Activated naive CD4-positive, alpha-beta T cell treated with anti-CD3 and anti-CD28 coated beads for 36 hours (primary cell): ENCODE results near the gene TROAP. TPM values are rescaled to one million over a fixed set of nuclear protein-coding genes. Genes with fewer than 3 reads are reported as not detected.
A peak's percentile ranks its signal among the peaks of the same experiment; 100 is the strongest.
"Not testable (repeated sequence)": the region's sequence is repeated elsewhere in the genome, so short reads cannot be mapped to it uniquely, and the experiment has no call there.

Source experiments
- CTCF ChIA-PET: fragments of 350-600 bp; sonication (Branson Sonifier 250); formaldehyde crosslinking; loops from one replicate; lab custom pipeline; 2021; ENCODE audit warnings: antibody characterized with exemption; lab: Charles Lee
- DNase-seq: peaks from one replicate; pipeline ENCODE4 v3.0.0-alpha.2; 2020
- H3K27ac Mint-ChIP-seq: one replicate; pipeline ENCODE4 v1.8.0; 2021; ENCODE audit warnings: mild to moderate bottlenecking, mixed read lengths
- H3K27me3 Mint-ChIP-seq: one replicate; pipeline ENCODE4 v1.8.0; 2021; ENCODE audit warnings: low read depth, mixed read lengths
- H3K36me3 Mint-ChIP-seq: one replicate; pipeline ENCODE4 v1.8.0; 2021; ENCODE audit warnings: low read depth, mixed read lengths
- H3K4me1 Mint-ChIP-seq: one replicate; pipeline ENCODE4 v1.8.0; 2021; ENCODE audit warnings: low read depth, mixed read lengths
- H3K4me3 Mint-ChIP-seq: one replicate; pipeline ENCODE4 v1.8.0; 2021; ENCODE audit warnings: mild to moderate bottlenecking, moderate library complexity, mixed read lengths
- H3K9me3 Mint-ChIP-seq: one replicate; pipeline ENCODE4 v1.8.0; 2021; ENCODE audit warnings: mixed read lengths
- intact Hi-C: fragments of 100-400 bp; cut with micrococcal nuclease; formaldehyde crosslinking; loops from one replicate; pipeline ENCODE4 v1.15.1; 2023
- total RNA-seq, 2 experiments: library from RNA; stranded (reverse); gene quantifications; one replicate each; pipeline ENCODE4 v1.2.3, GENCODE V29; 2021

Gene TROAP
- total RNA-seq, 2 experiments from 2014 or later: 67.4 to 68.8 TPM

- CTCF ChIA-PET: interaction anchor here (0.8 to 1.2 kb wide), 2 partner anchors 15 to 27 kb away, joined by 3 read pairs; no protein-coding TSS in a partner anchor
- peak overlapping the region; percentile 24 for H3K4me3 Mint-ChIP-seq
- intact Hi-C loops, H3K27ac Mint-ChIP-seq, H3K9me3 Mint-ChIP-seq, DNase-seq, H3K27me3 Mint-ChIP-seq: not testable (repeated sequence)
- peaks cover 10% of the 10 kb centered on the region for H3K36me3 Mint-ChIP-seq
- H3K4me1 Mint-ChIP-seq: peaks cover 17% of the 10 kb centered on the region
Observed at GRCh38 chr12:49320411-49321103, 2.5 kb upstream of the TROAP start.

- Mint-ChIP-seq H3K36me3 (peaks cover 13% of the 10 kb centered on the region), H3K27ac (peak overlapping the region; percentile 91), H3K27me3 (no peaks in the 10 kb centered on the region), H3K4me3 (peak overlapping the region; percentile 98), H3K9me3 (no peaks in the 10 kb centered on the region), H3K4me1 (peaks cover 17% of the 10 kb centered on the region)
- CTCF ChIA-PET: interaction anchor here (0.7 to 3.9 kb wide), 8 partner anchors 11 to 259 kb away, joined by 3 to 29 read pairs (median 4); partner anchors contain the start of gene PRPH
- DNase-seq: no peak
- intact Hi-C loops: loop anchor here (1.0 to 2.0 kb wide), 6 partner anchors 20 to 418 kb away; partner anchors contain the start of genes PRPF40B, SPATS2 and TMBIM6
Observed at GRCh38 chr12:49322367-49322707, 718 bp upstream of the TROAP start.

- peaks cover 17% of the 10 kb centered on the region for H3K4me1 Mint-ChIP-seq
- H3K27ac Mint-ChIP-seq: peak overlapping the region; percentile 91
- peak overlapping the region; percentile 98 for H3K4me3 Mint-ChIP-seq
- intact Hi-C loops: loop anchor here (1.0 to 2.0 kb wide), 5 partner anchors 14 to 417 kb away; partner anchors contain the start of genes C1QL4, TMBIM6, TUBA1A and TUBA1C
- H3K36me3 Mint-ChIP-seq: peaks cover 17% of the 10 kb centered on the region
- no peaks in the 10 kb centered on the region for H3K9me3 Mint-ChIP-seq
- no peak for DNase-seq
- H3K27me3 Mint-ChIP-seq: no peaks in the 10 kb centered on the region
- CTCF ChIA-PET: interaction anchor here (1.0 to 3.9 kb wide), 8 partner anchors 13 to 191 kb away, joined by 3 to 29 read pairs (median 4); partner anchors contain the start of gene C1QL4
Observed at GRCh38 chr12:49323524-49324097, 556 bp downstream of the TROAP start.

GRCh38 chr12:49325606-49326005 is 2.6 kb downstream of the TROAP start:
- no peak overlapping the region for H3K4me3 Mint-ChIP-seq
- peaks cover 17% of the 10 kb centered on the region for H3K4me1 Mint-ChIP-seq
- H3K9me3 Mint-ChIP-seq: no peaks in the 10 kb centered on the region
- H3K27me3 Mint-ChIP-seq: no peaks in the 10 kb centered on the region
- CTCF ChIA-PET: interaction anchor here (1.0 to 1.3 kb wide), 4 partner anchors 22 to 103 kb away, joined by 3 to 7 read pairs (median 5); no protein-coding TSS in a partner anchor
- no peak for DNase-seq
- peaks cover 26% of the 10 kb centered on the region for H3K36me3 Mint-ChIP-seq
- no peak overlapping the region for H3K27ac Mint-ChIP-seq
- intact Hi-C loops: no loop called here

- Mint-ChIP-seq H3K27ac (no peak overlapping the region), H3K4me1 (peaks cover 2% of the 10 kb centered on the region), H3K27me3 (peaks cover 12% of the 10 kb centered on the region), H3K36me3 (peaks cover 40% of the 10 kb centered on the region), H3K9me3 (no peaks in the 10 kb centered on the region), H3K4me3 (no peak overlapping the region)
- intact Hi-C loops: no loop called here
- DNase-seq: no peak
- CTCF ChIA-PET: no interaction called here
Observed at GRCh38 chr12:49327368-49327767, 4.3 kb downstream of the TROAP start.

- H3K4me3 Mint-ChIP-seq: no peak overlapping the region
- DNase-seq: no peak
- CTCF ChIA-PET: no interaction called here
- H3K9me3 Mint-ChIP-seq: no peaks in the 10 kb centered on the region
- peaks cover 17% of the 10 kb centered on the region for H3K27me3 Mint-ChIP-seq
- intact Hi-C loops: no loop called here
- H3K27ac Mint-ChIP-seq: no peak overlapping the region
- H3K4me1 Mint-ChIP-seq: peaks cover 2% of the 10 kb centered on the region
- peaks cover 40% of the 10 kb centered on the region for H3K36me3 Mint-ChIP-seq
Observed at GRCh38 chr12:49327887-49328286, 4.8 kb downstream of the TROAP start.

- Mint-ChIP-seq H3K27ac (no peak overlapping the region), H3K9me3 (no peaks in the 10 kb centered on the region), H3K36me3 (peaks cover 34% of the 10 kb centered on the region), H3K4me3 (no peak overlapping the region), H3K27me3 (peaks cover 22% of the 10 kb centered on the region), H3K4me1 (peaks cover 5% of the 10 kb centered on the region)
- CTCF ChIA-PET: interaction anchor here (1.3 kb wide), 1 partner anchor 9 kb away, joined by 3 read pairs; the partner anchor contains the start of gene C1QL4
- intact Hi-C loops: no loop called here
- DNase-seq: no peak
Observed at GRCh38 chr12:49328816-49329215, 5.8 kb downstream of the TROAP start.

GRCh38 chr12:49330032-49330619 is 7.1 kb downstream of the TROAP start:
- Mint-ChIP-seq H3K27me3 (peaks cover 33% of the 10 kb centered on the region), H3K27ac (no peak overlapping the region), H3K4me1 (peaks cover 5% of the 10 kb centered on the region), H3K4me3 (no peak overlapping the region), H3K9me3 (no peaks in the 10 kb centered on the region), H3K36me3 (peaks cover 31% of the 10 kb centered on the region)
- DNase-seq: no peak
- intact Hi-C loops: no loop called here
- CTCF ChIA-PET: interaction anchor here (1.3 to 4.0 kb wide), 4 partner anchors 7 to 40 kb away, joined by 3 to 28 read pairs (median 14); partner anchors contain the start of gene C1QL4

- Mint-ChIP-seq H3K4me3 (no peak overlapping the region), H3K27ac (no peak overlapping the region), H3K36me3 (peaks cover 31% of the 10 kb centered on the region), H3K27me3 (peaks cover 39% of the 10 kb centered on the region), H3K4me1 (peaks cover 10% of the 10 kb centered on the region), H3K9me3 (no peaks in the 10 kb centered on the region)
- CTCF ChIA-PET: interaction anchor here (0.6 to 4.0 kb wide), 8 partner anchors 12 to 199 kb away, joined by 3 to 28 read pairs (median 6); partner anchors contain the start of genes PRPH and TUBA1B
- DNase-seq: no peak
- intact Hi-C loops: no loop called here
Observed at GRCh38 chr12:49330631-49331379, 7.8 kb downstream of the TROAP start.

GRCh38 chr12:49331380-49332222 is 8.5 kb downstream of the TROAP start:
- CTCF ChIA-PET: interaction anchor here (0.6 to 4.0 kb wide), 12 partner anchors 9 to 253 kb away, joined by 3 to 28 read pairs (median 6); partner anchors contain the start of genes PRPH, TROAP and TUBA1B
- H3K27me3 Mint-ChIP-seq: peaks cover 41% of the 10 kb centered on the region
- H3K9me3 Mint-ChIP-seq: no peaks in the 10 kb centered on the region
- peaks cover 12% of the 10 kb centered on the region for H3K4me1 Mint-ChIP-seq
- intact Hi-C loops: no loop called here
- no peak overlapping the region for H3K4me3 Mint-ChIP-seq
- no peak for DNase-seq
- H3K27ac Mint-ChIP-seq: no peak overlapping the region
- peaks cover 28% of the 10 kb centered on the region for H3K36me3 Mint-ChIP-seq

- Mint-ChIP-seq H3K9me3 (no peaks in the 10 kb centered on the region), H3K27ac (no peak overlapping the region), H3K4me1 (peaks cover 18% of the 10 kb centered on the region), H3K4me3 (no peak overlapping the region), H3K27me3 (peaks cover 47% of the 10 kb centered on the region), H3K36me3 (peaks cover 28% of the 10 kb centered on the region)
- CTCF ChIA-PET: interaction anchor here (0.7 to 4.2 kb wide), 8 partner anchors 10 to 254 kb away, joined by 3 to 28 read pairs (median 8); partner anchors contain the start of genes DNAJC22, PRPH and TROAP
- intact Hi-C loops: no loop called here
- DNase-seq: no peak
Observed at GRCh38 chr12:49332441-49332861, 9.4 kb downstream of the TROAP start.
